ENCODE results near the gene DVL1. TPM values are rescaled to one million over a fixed set of nuclear protein-coding genes. Genes with fewer than 3 reads are reported as not detected.

DVL1 gene
- total and polyA plus RNA-seq, 8 donors: 41.3 to 229 (median 72.2) TPM

- Histone ChIP-seq H3K9me3 (no peaks in the 10 kb centered on the region), H3K27me3 (no peaks in the 10 kb centered on the region), H3K4me3 (no peak overlapping the region), H3K36me3 (peaks cover 32 to 50% (median 47%) of the 10 kb centered on the region in 4 donors), H3K27ac (no peak overlapping the region), H3K4me1 (peaks cover 36 to 66% (median 53%) of the 10 kb centered on the region in 4 donors)
- WGBS, 5 donors: 86 to 90% (median 89%) methylated on average over 18 of the region's 18 CpGs
- intact Hi-C loops (cut with DNase I; ENCODE audit: low total_unique reads): no loop called here
- TF ChIP-seq CTCF (IDR thresholded peaks at IDR 0.05) (no peak), EP300 (IDR thresholded peaks at IDR 0.05) (no peak)
- DNase-seq: no peak
These were observed 6.6 kb downstream of the DVL1 start for GRCh38 chr1:1342584-1343115.

- peaks cover 32 to 55% (median 53%) of the 10 kb centered on the region in 4 donors for H3K36me3 ChIP-seq
These were observed 7.1 kb downstream of the DVL1 start for GRCh38 chr1:1342061-1342562.

GRCh38 chr1:1341549-1342021 is 7.6 kb downstream of the DVL1 start:
- H3K4me3 ChIP-seq: no peak overlapping the region
- no peak for DNase-seq
- H3K9me3 ChIP-seq: no peaks in the 10 kb centered on the region
- 85 to 95% (median 94%) methylated on average over 8 to 17 of the region's 17 CpGs for WGBS, 5 donors
- peaks cover 25 to 57% (median 44%) of the 10 kb centered on the region in 4 donors for H3K4me1 ChIP-seq
- H3K36me3 ChIP-seq: peaks cover 32 to 60% (median 58%) of the 10 kb centered on the region in 4 donors
- intact Hi-C loops (cut with DNase I; ENCODE audit: low total_unique reads): no loop called here
- no peak for TF ChIP-seq EP300 (IDR thresholded peaks at IDR 0.05)
- TF ChIP-seq CTCF (IDR thresholded peaks at IDR 0.05): no peak
- H3K27ac ChIP-seq: no peak overlapping the region
- no peaks in the 10 kb centered on the region for H3K27me3 ChIP-seq

More at GRCh38 chr1:1342061-1342562, 7.1 kb downstream of the DVL1 start:
- Histone ChIP-seq H3K27ac (no peak overlapping the region), H3K9me3 (no peaks in the 10 kb centered on the region), H3K27me3 (no peaks in the 10 kb centered on the region), H3K4me1 (peaks cover 31 to 62% (median 50%) of the 10 kb centered on the region in 4 donors), H3K4me3 (no peak overlapping the region)
- intact Hi-C loops (cut with DNase I; ENCODE audit: low total_unique reads): no loop called here
- 94 to 96% (median 96%) methylated on average over 13 to 28 of the region's 28 CpGs for WGBS, 5 donors
- TF ChIP-seq POLR2AphosphoS5 (IDR thresholded peaks at IDR 0.05) (no peak), POLR2A (IDR thresholded peaks at IDR 0.05) (no peak), EP300 (IDR thresholded peaks at IDR 0.05) (no peak), CTCF (IDR thresholded peaks at IDR 0.05) (no peak)
- no peak for DNase-seq

GRCh38 chr1:1340791-1341548 is 8.2 kb downstream of the DVL1 start:
- Histone ChIP-seq H3K4me1 (peaks cover 19 to 51% (median 38%) of the 10 kb centered on the region in 4 donors), H3K9me3 (no peaks in the 10 kb centered on the region), H3K27ac (no peak overlapping the region), H3K27me3 (no peaks in the 10 kb centered on the region), H3K36me3 (peaks cover 32 to 67% (median 64%) of the 10 kb centered on the region in 4 donors), H3K4me3 (no peak overlapping the region)
- TF ChIP-seq POLR2A (IDR thresholded peaks at IDR 0.05) (no peak), POLR2AphosphoS5 (IDR thresholded peaks at IDR 0.05) (no peak), EP300 (IDR thresholded peaks at IDR 0.05) (no peak), CTCF (IDR thresholded peaks at IDR 0.05) (no peak)
- intact Hi-C loops (cut with DNase I; ENCODE audit: low total_unique reads): no loop called here
- WGBS, 5 donors: 90 to 94% (median 92%) methylated on average over 34 to 36 of the region's 36 CpGs
- no peak for DNase-seq
